ENCODE measurements around the gene GANAB.

- TF ChIP-seq CTCF (IDR thresholded peaks at IDR 0.05; ENCODE audit: poor library complexity): no peak
- no peak for TF ChIP-seq EZH2 (IDR thresholded peaks at IDR 0.05; ENCODE audit: borderline replicate concordance)
- no peak for TF ChIP-seq EZH2phosphoT487 (IDR thresholded peaks at IDR 0.05; ENCODE audit: low read depth, severe bottlenecking, unreplicated experiment)
These were observed 51.3 kb downstream of the GANAB start for GRCh38 chr11:62595124-62595523.

Measured in hepatocyte (in vitro differentiated cells).